Measurements from ENCODE around the gene VWA3A. TPM values are rescaled to one million over a fixed set of nuclear protein-coding genes. Genes with fewer than 3 reads are reported as not detected.
"Not testable (repeated sequence)": the region's sequence is repeated elsewhere in the genome, so short reads cannot be mapped to it uniquely, and the experiment has no call there.

Gene VWA3A
- total RNA-seq, 1 donor: 0.36 TPM

DNA sequence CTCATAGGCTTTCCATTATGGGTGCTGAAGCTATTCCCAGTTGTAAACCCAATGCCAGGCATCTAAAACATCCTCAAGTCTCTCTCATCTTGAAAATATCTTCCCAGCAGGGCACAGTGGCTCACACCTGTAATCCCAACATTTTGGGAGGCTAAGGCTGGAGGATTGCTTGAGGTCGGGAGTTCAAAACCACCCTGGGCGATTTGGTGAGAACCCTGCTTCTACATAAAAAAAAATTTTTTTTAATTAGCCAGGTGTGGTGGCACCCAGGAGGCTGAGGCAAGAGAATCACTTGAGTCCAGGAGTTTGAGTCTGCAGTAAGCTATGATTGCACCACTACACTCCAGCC is 100.7 kb downstream of the VWA3A start:
- Histone ChIP-seq H3K27ac (ENCODE audit: low read depth, low read length) (peak overlapping the region; percentile 94), H3K4me3 (ENCODE audit: insufficient read depth, low read length) (peak overlapping the region; percentile 72), H3K4me2 (ENCODE audit: insufficient read depth, low read length) (peak overlapping the region; percentile 94), H4K20me1 (ENCODE audit: insufficient read depth, low read length) (no peaks in the 10 kb centered on the region), H3K36me3 (ENCODE audit: insufficient read depth, low read length) (no peaks in the 10 kb centered on the region), H2AFZ (ENCODE audit: low read length) (peak overlapping the region; percentile 71), H3K27me3 (ENCODE audit: insufficient read depth, low read length) (no peaks in the 10 kb centered on the region), H3K79me2 (ENCODE audit: insufficient read depth, low read length) (no peaks in the 10 kb centered on the region), H3K9me3 (ENCODE audit: low read depth, low read length) (no peaks in the 10 kb centered on the region), H3K4me1 (ENCODE audit: insufficient read depth, low read length) (peaks cover 30% of the 10 kb centered on the region)
- TF ChIP-seq, protein P1, sequence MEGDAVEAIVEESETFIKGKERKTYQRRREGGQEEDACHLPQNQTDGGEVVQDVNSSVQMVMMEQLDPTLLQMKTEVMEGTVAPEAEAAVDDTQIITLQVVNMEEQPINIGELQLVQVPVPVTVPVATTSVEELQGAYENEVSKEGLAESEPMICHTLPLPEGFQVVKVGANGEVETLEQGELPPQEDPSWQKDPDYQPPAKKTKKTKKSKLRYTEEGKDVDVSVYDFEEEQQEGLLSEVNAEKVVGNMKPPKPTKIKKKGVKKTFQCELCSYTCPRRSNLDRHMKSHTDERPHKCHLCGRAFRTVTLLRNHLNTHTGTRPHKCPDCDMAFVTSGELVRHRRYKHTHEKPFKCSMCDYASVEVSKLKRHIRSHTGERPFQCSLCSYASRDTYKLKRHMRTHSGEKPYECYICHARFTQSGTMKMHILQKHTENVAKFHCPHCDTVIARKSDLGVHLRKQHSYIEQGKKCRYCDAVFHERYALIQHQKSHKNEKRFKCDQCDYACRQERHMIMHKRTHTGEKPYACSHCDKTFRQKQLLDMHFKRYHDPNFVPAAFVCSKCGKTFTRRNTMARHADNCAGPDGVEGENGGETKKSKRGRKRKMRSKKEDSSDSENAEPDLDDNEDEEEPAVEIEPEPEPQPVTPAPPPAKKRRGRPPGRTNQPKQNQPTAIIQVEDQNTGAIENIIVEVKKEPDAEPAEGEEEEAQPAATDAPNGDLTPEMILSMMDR (IDR thresholded peaks at IDR 0.05; ENCODE audit: extremely low read depth, low read depth, low read length): no peak
- DNase-seq (ENCODE audit: insufficient read length, low spot score, missing footprints): no peak

DNA sequence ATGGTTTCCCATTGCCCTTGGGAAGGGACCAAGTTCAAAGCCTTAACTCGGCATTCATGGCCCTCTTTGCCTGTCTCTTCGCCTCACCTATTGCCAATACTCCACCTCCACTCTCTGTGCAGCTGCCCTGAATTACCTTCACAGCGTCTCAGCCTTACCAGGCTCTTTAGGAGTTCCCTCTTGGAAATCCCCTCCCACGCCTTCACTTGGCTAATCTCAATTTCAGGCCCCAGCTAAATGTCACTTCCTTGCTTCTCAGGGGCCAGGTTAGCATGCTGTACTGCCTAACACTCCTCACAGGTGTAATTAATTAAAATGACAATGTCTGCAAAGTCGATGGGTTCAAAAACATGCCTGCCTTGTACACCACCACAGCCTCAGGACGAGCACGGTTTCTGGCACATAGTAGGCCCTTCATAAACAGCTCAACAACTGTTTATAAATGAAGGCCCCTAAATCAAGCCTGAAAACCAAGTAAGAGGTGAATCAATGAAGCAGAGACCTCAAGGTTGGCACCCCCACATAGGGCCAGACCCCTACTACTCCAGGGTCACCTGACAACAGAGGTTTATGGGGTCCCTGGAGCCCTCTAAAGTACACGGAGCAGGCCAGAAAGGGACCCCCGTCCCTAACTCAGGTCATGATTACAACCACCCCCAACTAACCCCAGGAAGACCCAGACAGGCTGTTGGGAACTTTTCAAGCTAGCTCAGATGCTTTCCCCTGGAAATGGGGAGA is 102.5 kb downstream of the VWA3A start:
- no peak overlapping the region for H3K4me2 ChIP-seq (ENCODE audit: insufficient read depth, low read length)
- no peaks in the 10 kb centered on the region for H3K36me3 ChIP-seq (ENCODE audit: insufficient read depth, low read length)
- no peak overlapping the region for H3K27ac ChIP-seq (ENCODE audit: low read depth, low read length)
- no peak overlapping the region for H2AFZ ChIP-seq (ENCODE audit: low read length)
- TF ChIP-seq, protein P1 (IDR thresholded peaks at IDR 0.05; ENCODE audit: extremely low read depth, low read depth, low read length): no peak
- DNase-seq (ENCODE audit: insufficient read length, low spot score, missing footprints): no peak
- H4K20me1 ChIP-seq (ENCODE audit: insufficient read depth, low read length): no peaks in the 10 kb centered on the region
- no peaks in the 10 kb centered on the region for H3K9me3 ChIP-seq (ENCODE audit: low read depth, low read length)
- peaks cover 32% of the 10 kb centered on the region for H3K4me1 ChIP-seq (ENCODE audit: insufficient read depth, low read length)
- no peaks in the 10 kb centered on the region for H3K27me3 ChIP-seq (ENCODE audit: insufficient read depth, low read length)
- H3K79me2 ChIP-seq (ENCODE audit: insufficient read depth, low read length): no peaks in the 10 kb centered on the region
- no peak overlapping the region for H3K4me3 ChIP-seq (ENCODE audit: insufficient read depth, low read length)

DNA sequence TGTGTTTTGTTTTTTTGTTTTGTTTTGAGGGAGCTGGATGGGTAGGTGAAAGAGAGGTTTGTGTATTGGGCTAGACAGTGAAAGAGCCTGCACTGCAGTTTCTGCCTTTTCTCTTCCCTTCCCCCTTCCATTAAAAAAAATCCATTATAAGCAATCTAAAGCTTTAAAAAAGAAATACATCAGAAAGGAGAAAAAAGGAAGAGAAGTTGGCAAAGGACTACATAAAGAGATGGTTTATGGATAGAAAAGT is 103.0 kb downstream of the VWA3A start:
- no peaks in the 10 kb centered on the region for H4K20me1 ChIP-seq (ENCODE audit: insufficient read depth, low read length)
- no peaks in the 10 kb centered on the region for H3K79me2 ChIP-seq (ENCODE audit: insufficient read depth, low read length)
- H3K4me2 ChIP-seq (ENCODE audit: insufficient read depth, low read length): peak overlapping the region; percentile 87
- no peak overlapping the region for H2AFZ ChIP-seq (ENCODE audit: low read length)
- H3K27me3 ChIP-seq (ENCODE audit: insufficient read depth, low read length): no peaks in the 10 kb centered on the region
- peaks cover 30% of the 10 kb centered on the region for H3K4me1 ChIP-seq (ENCODE audit: insufficient read depth, low read length)
- H3K4me3 ChIP-seq (ENCODE audit: insufficient read depth, low read length): no peak overlapping the region
- DNase-seq (ENCODE audit: insufficient read length, low spot score, missing footprints): no peak
- H3K27ac ChIP-seq (ENCODE audit: low read depth, low read length): no peak overlapping the region
- H3K9me3 ChIP-seq (ENCODE audit: low read depth, low read length): no peaks in the 10 kb centered on the region
- no peaks in the 10 kb centered on the region for H3K36me3 ChIP-seq (ENCODE audit: insufficient read depth, low read length)
- TF ChIP-seq, protein P1 (IDR thresholded peaks at IDR 0.05; ENCODE audit: extremely low read depth, low read depth, low read length): no peak

DNA sequence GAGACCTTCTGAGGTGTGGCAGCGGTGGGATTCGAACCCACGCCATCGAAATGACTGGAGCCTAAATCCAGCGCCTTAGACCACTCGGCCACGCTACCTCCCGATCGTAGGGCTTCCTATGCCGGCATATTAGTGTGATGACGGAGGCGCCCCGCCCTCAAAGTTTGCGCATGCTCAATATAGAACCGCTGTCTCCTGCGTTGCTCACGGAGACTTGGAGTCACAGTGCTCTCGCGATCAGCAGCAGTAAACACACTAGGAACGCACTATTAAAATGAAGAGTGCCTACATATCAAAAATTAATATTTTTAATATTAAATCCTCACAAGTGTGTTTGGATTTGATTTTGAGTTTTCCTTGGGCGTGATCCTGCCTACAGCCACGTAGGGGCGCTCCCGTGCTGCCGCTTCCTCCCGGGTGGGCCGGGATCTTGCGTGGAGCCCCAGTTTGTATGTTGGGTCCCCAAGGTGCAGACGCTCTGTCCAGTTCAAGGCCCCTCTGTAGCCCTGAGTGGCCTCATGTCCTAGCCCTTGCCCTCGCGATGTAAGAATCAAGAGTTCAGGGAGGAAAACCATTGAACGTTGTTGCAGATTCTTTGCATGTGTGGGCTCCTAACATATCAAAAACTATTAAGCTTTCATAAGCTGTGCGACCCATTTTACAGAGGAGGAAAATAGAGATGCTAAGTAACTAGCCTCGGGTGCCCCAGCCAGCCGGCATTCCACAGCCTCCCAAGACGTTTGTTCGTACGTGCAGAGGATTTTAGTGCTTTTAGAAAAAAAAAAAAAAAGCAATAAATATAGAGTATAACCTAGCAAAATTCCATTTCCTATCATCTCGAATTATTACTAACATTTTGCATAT is 103.6 kb downstream of the VWA3A start:
- no peaks in the 10 kb centered on the region for H3K36me3 ChIP-seq (ENCODE audit: insufficient read depth, low read length)
- no peaks in the 10 kb centered on the region for H3K79me2 ChIP-seq (ENCODE audit: insufficient read depth, low read length)
- no peaks in the 10 kb centered on the region for H3K27me3 ChIP-seq (ENCODE audit: insufficient read depth, low read length)
- H3K4me3 ChIP-seq (ENCODE audit: insufficient read depth, low read length): peak overlapping the region; percentile 72
- peak overlapping the region; percentile 87 for H3K4me2 ChIP-seq (ENCODE audit: insufficient read depth, low read length)
- TF ChIP-seq, protein P1 (IDR thresholded peaks at IDR 0.05; ENCODE audit: extremely low read depth, low read depth, low read length): peak; percentile 84
- H4K20me1 ChIP-seq (ENCODE audit: insufficient read depth, low read length): no peaks in the 10 kb centered on the region
- H2AFZ ChIP-seq (ENCODE audit: low read length): peak overlapping the region; percentile 88
- peak overlapping the region; percentile 45 for H3K27ac ChIP-seq (ENCODE audit: low read depth, low read length)
- peak; percentile 89 for DNase-seq (ENCODE audit: insufficient read length, low spot score, missing footprints)
- H3K4me1 ChIP-seq (ENCODE audit: insufficient read depth, low read length): peaks cover 30% of the 10 kb centered on the region
- H3K9me3 ChIP-seq (ENCODE audit: low read depth, low read length): no peaks in the 10 kb centered on the region

DNA sequence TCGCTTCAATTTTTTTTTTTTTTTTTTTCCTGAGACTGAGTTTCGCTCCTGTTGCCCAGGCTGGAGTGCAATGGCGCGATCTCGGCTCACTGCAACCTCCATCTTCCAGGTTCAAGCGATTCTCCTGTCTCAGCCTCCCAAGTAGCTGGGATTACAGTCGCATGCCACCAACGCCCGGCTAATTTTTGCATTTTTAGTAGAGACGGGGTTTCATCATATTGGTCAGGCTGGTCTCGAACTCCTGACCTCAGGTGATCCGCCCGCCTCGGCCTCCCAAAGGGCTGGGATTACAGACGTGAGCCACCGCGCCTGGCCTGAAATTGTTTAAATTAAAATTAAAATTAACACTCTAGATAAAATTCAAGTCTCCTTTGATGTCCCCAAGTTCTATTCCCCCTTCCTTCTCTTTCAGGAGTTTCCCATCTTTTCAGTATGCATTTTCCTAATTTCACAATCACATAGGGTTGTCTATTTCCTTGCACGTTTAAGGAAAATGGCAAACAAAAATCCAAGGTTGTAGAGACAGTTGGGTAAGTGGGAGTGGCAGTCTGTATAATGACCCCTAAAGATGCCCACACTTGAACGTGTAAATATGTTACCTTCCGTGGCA is 104.3 kb downstream of the VWA3A start:
- not testable (repeated sequence) for DNase-seq (ENCODE audit: insufficient read length, low spot score, missing footprints); H2AFZ ChIP-seq (ENCODE audit: low read length); H3K79me2 ChIP-seq (ENCODE audit: insufficient read depth, low read length); H4K20me1 ChIP-seq (ENCODE audit: insufficient read depth, low read length); H3K36me3 ChIP-seq (ENCODE audit: insufficient read depth, low read length); H3K27me3 ChIP-seq (ENCODE audit: insufficient read depth, low read length); H3K9me3 ChIP-seq (ENCODE audit: low read depth, low read length); H3K27ac ChIP-seq (ENCODE audit: low read depth, low read length)
- Histone ChIP-seq H3K4me2 (ENCODE audit: insufficient read depth, low read length) (peak overlapping the region; percentile 87), H3K4me3 (ENCODE audit: insufficient read depth, low read length) (peak overlapping the region; percentile 72), H3K4me1 (ENCODE audit: insufficient read depth, low read length) (peaks cover 29% of the 10 kb centered on the region)

All from osteoblast (primary cell).